GM18870 (cell line): ENCODE measurements around the gene SEC24D.
A peak's percentile ranks its signal among the peaks of the same experiment; 100 is the strongest.
"Not testable (repeated sequence)": the region's sequence is repeated elsewhere in the genome, so short reads cannot be mapped to it uniquely, and the experiment has no call there.

Source experiments
- ATAC-seq: cut with Tn5 transposase; IDR thresholded peaks from one replicate; pipeline ENCODE4 v1.9.1; 2021; ENCODE audit warnings: moderate library complexity; ENCODE audit not compliant: unreplicated experiment

SEC24D gene

GRCh38 chr4:118835571-118836300 lies at the start of gene SEC24D:
TSS of gene SEC24D (minus strand) at chr4:118836126. CDS start at chr4:118833696, 2,430 bp downstream.
- ATAC-seq = peak; percentile 47

- no peak for ATAC-seq
Measured at GRCh38 chr4:118884716-118885115, 48.8 kb upstream of the SEC24D start.

GRCh38 chr4:118883861-118884260 lies 47.9 kb upstream of the SEC24D start:
- no peak for ATAC-seq

- ATAC-seq = no peak
Measured at GRCh38 chr4:118881512-118882146, 45.7 kb upstream of the SEC24D start.

- no peak for ATAC-seq
Measured at GRCh38 chr4:118879409-118879808, 43.5 kb upstream of the SEC24D start.

- not testable (repeated sequence) for ATAC-seq
Measured at GRCh38 chr4:118878507-118878906, 42.6 kb upstream of the SEC24D start.

- no peak for ATAC-seq
Measured at GRCh38 chr4:118877797-118878196, 41.9 kb upstream of the SEC24D start.

GRCh38 chr4:118872181-118872580 lies 36.3 kb upstream of the SEC24D start:
- ATAC-seq = no peak

GRCh38 chr4:118869808-118870342 lies 33.9 kb upstream of the SEC24D start:
- ATAC-seq = peak; percentile 50

GRCh38 chr4:118867311-118868067 lies 31.6 kb upstream of the SEC24D start:
- ATAC-seq = no peak

GRCh38 chr4:118866442-118866841 lies 30.5 kb upstream of the SEC24D start:
- no peak for ATAC-seq

- no peak for ATAC-seq
Measured at GRCh38 chr4:118865091-118865708, 29.3 kb upstream of the SEC24D start.

- no peak for ATAC-seq
Measured at GRCh38 chr4:118858779-118859178, 22.9 kb upstream of the SEC24D start.

GRCh38 chr4:118857760-118858159 lies 21.8 kb upstream of the SEC24D start:
- ATAC-seq = no peak

- peak; percentile 95 for ATAC-seq
Measured at GRCh38 chr4:118850488-118851173, 14.7 kb upstream of the SEC24D start.

- peak; percentile 17 for ATAC-seq
Measured at GRCh38 chr4:118849867-118850487, 14.1 kb upstream of the SEC24D start.

- no peak for ATAC-seq
Measured at GRCh38 chr4:118848901-118849300, 13.0 kb upstream of the SEC24D start.

- ATAC-seq = no peak
Measured at GRCh38 chr4:118848242-118848641, 12.3 kb upstream of the SEC24D start.

- no peak for ATAC-seq
Measured at GRCh38 chr4:118846979-118847378, 11.1 kb upstream of the SEC24D start.

GRCh38 chr4:118845552-118846050 lies 9.7 kb upstream of the SEC24D start:
- ATAC-seq = no peak
